NCI-H446 (cell line): ENCODE data around the gene GPR61.
A peak's percentile ranks its signal among the peaks of the same experiment; 100 is the strongest.

ENCODE experiments used
- DNase-seq, 2 experiments: peaks; one replicate each; lab custom pipeline; 2025; lab: John Stamatoyannopoulos, UW

GPR61 gene, protein sequence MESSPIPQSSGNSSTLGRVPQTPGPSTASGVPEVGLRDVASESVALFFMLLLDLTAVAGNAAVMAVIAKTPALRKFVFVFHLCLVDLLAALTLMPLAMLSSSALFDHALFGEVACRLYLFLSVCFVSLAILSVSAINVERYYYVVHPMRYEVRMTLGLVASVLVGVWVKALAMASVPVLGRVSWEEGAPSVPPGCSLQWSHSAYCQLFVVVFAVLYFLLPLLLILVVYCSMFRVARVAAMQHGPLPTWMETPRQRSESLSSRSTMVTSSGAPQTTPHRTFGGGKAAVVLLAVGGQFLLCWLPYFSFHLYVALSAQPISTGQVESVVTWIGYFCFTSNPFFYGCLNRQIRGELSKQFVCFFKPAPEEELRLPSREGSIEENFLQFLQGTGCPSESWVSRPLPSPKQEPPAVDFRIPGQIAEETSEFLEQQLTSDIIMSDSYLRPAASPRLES

DNA sequence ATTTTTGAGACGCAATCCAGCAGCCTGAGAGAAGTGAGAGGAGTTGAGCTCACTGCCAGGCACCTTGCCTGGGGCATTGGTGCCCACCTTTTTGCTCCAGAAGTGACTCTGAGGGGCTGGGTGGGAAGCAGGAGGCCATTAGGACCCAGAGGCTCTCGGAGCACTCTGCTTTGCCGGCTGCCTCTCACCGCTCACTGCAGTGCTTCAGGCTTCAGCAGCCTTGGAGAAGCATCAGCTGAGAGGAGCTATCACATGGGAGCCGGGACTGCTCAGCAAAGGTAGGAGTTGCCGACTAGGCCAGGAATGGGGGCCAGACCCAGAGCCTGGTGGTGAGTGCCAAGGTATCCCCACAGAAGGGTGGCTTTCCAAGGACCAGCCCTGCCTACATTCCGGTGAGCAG lies at the start of gene GPR61:
Gene GPR61, plus strand, starts transcription at position 197 of the 400 bp plus-strand sequence. CDS start 3,151 bp downstream, outside the sequence.
- no peak for DNase-seq

DNA sequence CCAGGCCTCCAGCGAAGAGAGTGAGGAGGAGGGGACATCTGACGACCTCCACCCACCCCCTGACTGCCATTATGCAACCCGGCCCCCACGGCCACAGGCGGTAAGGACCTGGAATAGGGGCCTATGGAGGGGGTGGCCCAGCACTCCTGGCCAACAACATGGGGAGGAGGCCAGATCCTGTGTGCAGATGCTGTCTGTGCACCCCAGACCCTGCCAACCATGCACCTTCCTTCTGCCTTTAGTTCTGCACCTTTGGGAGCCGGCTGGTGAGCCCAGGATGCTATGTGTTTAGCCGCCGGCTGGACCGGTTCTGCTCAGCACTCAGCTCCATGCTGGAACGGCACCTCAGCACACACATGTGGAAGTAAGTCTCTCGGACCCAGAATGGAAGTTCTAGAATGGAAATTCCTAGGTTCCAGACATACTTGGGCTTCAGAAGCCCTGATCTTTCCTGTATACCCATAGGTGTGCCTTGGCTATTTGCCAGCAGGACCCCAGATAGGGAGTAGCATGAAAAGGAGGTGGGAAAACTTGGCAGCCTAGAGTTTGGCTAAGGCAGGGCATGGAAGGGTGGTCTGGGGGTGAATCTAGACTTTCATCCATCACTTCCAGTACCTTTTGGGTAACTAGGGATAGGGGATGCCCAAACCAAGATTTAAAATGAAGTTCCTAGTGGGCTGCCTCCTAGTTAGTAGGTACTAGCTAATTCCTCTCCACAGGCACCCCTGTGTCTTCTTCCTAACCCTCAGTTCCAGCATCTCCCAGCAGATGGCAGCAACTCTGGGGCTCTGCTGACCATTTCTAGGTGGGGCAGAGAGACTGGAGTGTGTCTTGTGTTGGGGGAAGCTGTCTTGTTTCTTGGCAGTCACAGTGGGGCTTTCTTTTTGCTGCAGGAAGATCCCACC lies 49.4 kb upstream of the GPR61 start:
- peak; percentile 42 to 64 for DNase-seq

- DNase-seq, result no peak
Measured at GRCh38 chr1:109490934-109491302, 48.8 kb upstream of the GPR61 start.

DNA sequence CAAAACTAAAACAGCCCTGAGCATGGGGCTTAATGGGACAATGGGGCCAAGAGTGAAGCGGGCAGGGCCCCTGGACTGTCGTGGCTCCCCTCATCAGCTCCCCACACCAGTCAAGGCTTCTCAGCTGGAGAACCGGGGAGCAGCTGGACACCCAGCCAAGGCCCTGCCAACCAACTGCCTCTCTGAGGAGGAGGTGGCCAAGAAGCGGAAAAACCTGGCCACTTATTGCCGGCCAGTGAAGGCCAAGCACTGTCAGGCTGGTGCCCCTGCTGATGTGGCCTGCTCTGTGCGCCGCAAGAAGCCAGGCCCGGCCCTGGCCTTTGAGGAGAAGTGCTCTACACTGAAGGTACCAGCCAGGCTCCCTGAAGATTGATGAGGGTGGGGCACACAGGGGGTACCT lies 48.3 kb upstream of the GPR61 start:
- DNase-seq, result no peak

GRCh38 chr1:109492779-109493178 lies 46.9 kb upstream of the GPR61 start:
- DNase-seq, result no peak

GRCh38 chr1:109493227-109493626 lies 46.4 kb upstream of the GPR61 start:
- DNase-seq, result no peak

- peak; percentile 82 to 93 for DNase-seq
Measured at GRCh38 chr1:109493805-109494539, 45.7 kb upstream of the GPR61 start, which contains the start of gene CYB561D1. CYB561D1 (plus strand) TSS chr1:109494094; CDS start chr1:109494140, 46 bp downstream.

DNA sequence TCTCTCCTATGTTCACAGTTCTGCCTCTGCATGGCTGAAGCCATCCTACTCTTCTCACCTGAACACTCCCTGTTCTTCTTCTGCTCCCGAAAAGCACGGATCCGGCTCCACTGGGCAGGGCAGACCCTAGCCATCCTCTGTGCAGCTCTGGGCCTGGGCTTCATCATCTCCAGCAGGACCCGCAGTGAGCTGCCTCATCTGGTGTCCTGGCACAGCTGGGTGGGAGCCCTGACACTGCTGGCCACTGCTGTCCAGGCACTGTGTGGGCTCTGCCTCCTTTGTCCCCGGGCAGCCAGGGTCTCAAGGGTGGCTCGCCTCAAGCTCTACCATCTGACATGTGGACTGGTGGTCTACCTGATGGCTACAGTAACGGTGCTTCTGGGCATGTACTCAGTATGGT lies 43.9 kb upstream of the GPR61 start:
- no peak for DNase-seq

- no peak for DNase-seq
Measured at GRCh38 chr1:109497449-109498160, 42.1 kb upstream of the GPR61 start.

DNA sequence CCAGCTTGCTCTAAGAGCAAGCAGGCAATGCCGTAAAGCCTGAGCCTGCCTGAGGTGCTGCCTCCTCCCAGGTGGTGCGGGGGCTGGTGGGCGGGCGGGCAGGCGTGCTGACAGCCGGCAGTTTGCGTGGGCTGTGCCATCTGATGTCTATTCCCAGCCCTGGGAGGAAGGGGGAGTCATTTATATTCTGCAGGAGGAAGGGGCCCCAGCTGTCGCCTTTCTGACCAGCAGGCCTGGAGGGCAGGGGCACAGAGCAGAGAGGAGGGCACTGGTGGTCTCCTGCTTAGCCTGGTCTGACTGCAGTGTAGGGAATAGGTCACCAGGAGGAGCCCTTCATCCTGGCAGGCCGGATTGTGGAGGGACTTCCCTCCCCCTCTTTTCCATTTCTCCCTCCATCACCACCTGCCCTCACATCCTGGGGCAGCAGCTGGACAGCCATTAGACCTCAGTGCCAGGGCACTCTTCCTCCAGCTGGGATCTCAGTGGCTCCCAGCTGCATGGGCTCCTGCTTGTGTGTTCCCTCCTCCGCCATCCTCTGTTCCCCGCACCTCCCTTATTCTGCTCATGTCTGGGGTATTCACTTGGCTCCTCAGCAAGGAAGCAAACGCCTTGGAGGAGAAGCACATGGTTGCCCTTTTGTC lies 41.4 kb upstream of the GPR61 start:
- peak; percentile 19 to 51 for DNase-seq

DNA sequence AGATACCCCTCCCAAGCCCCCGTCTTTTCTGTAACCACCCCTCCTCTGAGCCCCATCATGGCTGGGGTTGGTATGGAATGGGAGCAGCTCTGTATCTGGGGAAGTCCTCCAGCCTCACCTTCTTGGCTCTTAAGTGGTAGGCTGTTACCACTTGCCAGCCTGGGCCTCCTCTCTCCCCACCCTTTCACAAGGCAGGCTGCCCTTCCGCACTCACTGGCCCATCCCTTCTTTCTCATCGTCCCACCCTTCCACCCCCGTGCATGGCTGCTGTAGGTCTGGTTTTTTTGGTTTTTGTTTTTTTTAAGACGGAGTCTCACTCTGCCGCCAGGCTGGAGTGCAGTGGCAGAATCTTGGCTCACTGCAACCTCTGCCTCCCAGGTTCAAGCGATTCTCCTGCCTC lies 40.6 kb upstream of the GPR61 start:
- DNase-seq, result no peak

GRCh38 chr1:109499661-109500536 lies 39.8 kb upstream of the GPR61 start:
- DNase-seq, result no peak

GRCh38 chr1:109500941-109501381 lies 38.7 kb upstream of the GPR61 start:
- DNase-seq, result no peak

GRCh38 chr1:109501644-109502363 lies 37.9 kb upstream of the GPR61 start:
- DNase-seq, result no peak

DNA sequence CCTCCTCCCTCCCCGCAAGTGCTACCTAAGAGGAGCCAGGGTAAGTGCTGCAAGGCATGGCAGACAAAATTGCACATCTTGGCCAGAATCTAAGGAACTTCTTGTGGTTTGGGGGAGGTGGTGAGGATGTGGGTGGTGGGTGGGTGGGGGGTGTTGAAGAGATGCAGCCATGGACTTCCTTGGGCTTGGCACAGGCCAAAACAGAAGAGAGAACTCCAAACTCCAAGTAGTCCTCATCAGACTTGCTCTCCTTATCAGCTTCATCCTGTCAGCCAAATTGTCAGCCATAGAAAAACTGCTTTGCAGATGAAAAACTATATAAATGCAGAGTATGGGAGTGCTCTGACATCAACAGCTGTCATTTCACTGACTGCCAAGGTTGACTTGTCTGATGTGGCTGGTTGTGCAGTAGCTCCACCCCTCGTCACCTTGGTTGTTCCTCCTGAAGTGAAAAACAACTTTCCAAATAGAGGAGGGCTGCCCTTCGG lies 37.3 kb upstream of the GPR61 start:
- no peak for DNase-seq

GRCh38 chr1:109503935-109504334 lies 35.7 kb upstream of the GPR61 start:
- no peak for DNase-seq

- DNase-seq, result no peak
Measured at GRCh38 chr1:109504974-109505373, 34.7 kb upstream of the GPR61 start.

DNA sequence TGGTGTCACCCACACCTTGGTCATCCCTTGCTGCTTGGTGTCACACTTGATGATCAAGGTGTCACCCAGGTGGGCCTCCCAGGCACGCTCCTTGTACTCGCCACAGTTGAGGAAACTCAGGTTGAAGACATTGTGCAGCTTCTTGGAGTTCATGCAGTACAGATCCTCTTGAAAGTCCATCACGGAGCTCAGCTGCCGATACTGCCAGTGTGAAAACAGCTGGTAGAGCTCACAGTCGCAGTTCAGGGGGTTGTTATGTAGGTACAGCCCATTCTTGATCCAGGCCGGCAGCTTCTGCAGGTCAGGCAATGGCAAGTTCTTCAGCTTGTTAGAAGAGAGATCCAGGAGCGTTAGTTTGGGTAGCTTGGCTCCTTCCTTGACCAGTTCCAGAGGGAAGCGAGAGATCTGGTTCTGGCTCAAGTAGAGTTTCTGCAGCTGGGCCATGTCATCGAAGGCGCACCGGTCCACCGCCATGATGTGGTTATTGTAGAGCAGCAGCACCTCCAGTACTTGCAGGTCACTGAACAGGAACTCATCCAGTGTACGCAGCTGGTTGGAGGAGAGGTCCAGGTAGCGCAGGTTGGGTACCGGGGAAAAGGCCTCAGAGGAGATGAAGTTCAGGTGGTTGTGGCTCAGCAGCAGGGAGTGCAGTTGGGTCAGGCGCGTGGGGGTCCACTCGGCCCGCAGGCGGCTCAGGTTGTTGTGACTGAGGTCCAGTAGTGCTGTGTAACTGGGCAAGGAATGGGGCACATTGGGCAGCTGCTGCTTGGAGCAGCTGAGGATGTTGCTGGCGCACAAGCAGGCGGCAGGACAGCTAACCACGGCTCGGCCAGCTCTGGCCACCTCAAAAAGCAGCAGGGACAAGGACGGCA lies 31.4 kb upstream of the GPR61 start:
- no peak for DNase-seq
